DND-41 (cell line): ENCODE data around the gene MYBPC1.

Source experiments
- ATAC-seq: fragments of 200-7000 bp; cut with Tn5 transposase; 3 replicates; pipeline ENCODE4 v1.9.1; 2021; ENCODE audit warnings: low read depth; ENCODE audit not compliant: insufficient read depth
- DNase-seq: peaks from one replicate; pipeline ENCODE4 v3.0.0-alpha.2; 2020
- H2AFZ ChIP-seq: 2 replicates; pipeline ENCODE4 v1.6.0; 2012; ENCODE audit warnings: low read depth, low read length
- H3K27ac ChIP-seq: 2 replicates; pipeline ENCODE4 v1.5.1; 2012; ENCODE audit warnings: low read length, inconsistent platforms
- H3K27me3 ChIP-seq: fragments of 200-600 bp; sonication (generic); 2 replicates; pipeline ENCODE4 v1.6.0; 2012; ENCODE audit warnings: low read length, mild to moderate bottlenecking, inconsistent platforms; ENCODE audit not compliant: insufficient read depth, poor library complexity
- H3K36me3 ChIP-seq: 2 replicates; pipeline ENCODE4 v1.5.1; 2012; ENCODE audit warnings: low read length, inconsistent platforms; ENCODE audit not compliant: insufficient read depth
- H3K4me1 ChIP-seq: 2 replicates; pipeline ENCODE4 v1.5.1; 2012; ENCODE audit warnings: mild to moderate bottlenecking, low read length; ENCODE audit not compliant: insufficient read depth
- H3K4me2 ChIP-seq: 2 replicates; pipeline ENCODE4 v1.6.0; 2012; ENCODE audit warnings: mild to moderate bottlenecking, moderate library complexity, low read length, inconsistent platforms; ENCODE audit not compliant: insufficient read depth
- H3K4me3 ChIP-seq, 2 experiments: fragments of 200-600 bp in 1 of 2; shearing (Covaris generic) in 1 of 2; 2 replicates each; pipeline ENCODE4 v1.5.1; 2012 to 2016; ENCODE audit warnings: inconsistent platforms in 2 of 2, low read length in 2 of 2, mild to moderate bottlenecking in 2 of 2, low read depth in 1 of 2, moderate library complexity in 1 of 2
- H3K79me2 ChIP-seq: 2 replicates; pipeline ENCODE4 v1.6.0; 2012; ENCODE audit warnings: low read length, inconsistent platforms; ENCODE audit not compliant: insufficient read depth
- H3K9ac ChIP-seq: 2 replicates; pipeline ENCODE4 v1.6.0; 2012; ENCODE audit warnings: low read depth, mild to moderate bottlenecking, inconsistent platforms, low read length, moderate library complexity
- H3K9me3 ChIP-seq: 2 replicates; pipeline ENCODE4 v1.5.1; 2012; ENCODE audit warnings: low read length, moderate library complexity, mild to moderate bottlenecking, inconsistent platforms; ENCODE audit not compliant: insufficient read depth, severe bottlenecking
- H4K20me1 ChIP-seq: 2 replicates; pipeline ENCODE4 v1.6.0; 2012; ENCODE audit warnings: low read length; ENCODE audit not compliant: insufficient read depth
- EZH2 ChIP-seq: IDR thresholded peaks from 3 replicates; pipeline ENCODE4 v1.6.1; 2012; ENCODE audit warnings: borderline replicate concordance, low read depth, mild to moderate bottlenecking, moderate library complexity, low read length, inconsistent platforms; ENCODE audit not compliant: severe bottlenecking
- TF ChIP-seq, protein P1 (sequence below): IDR thresholded peaks from 2 replicates; pipeline ENCODE4 v1.5.1; 2012; ENCODE audit warnings: borderline replicate concordance, low read length, moderate library complexity, mild to moderate bottlenecking; ENCODE audit not compliant: poor library complexity, severe bottlenecking; ENCODE audit errors: extremely low read depth

Gene MYBPC1

DNA sequence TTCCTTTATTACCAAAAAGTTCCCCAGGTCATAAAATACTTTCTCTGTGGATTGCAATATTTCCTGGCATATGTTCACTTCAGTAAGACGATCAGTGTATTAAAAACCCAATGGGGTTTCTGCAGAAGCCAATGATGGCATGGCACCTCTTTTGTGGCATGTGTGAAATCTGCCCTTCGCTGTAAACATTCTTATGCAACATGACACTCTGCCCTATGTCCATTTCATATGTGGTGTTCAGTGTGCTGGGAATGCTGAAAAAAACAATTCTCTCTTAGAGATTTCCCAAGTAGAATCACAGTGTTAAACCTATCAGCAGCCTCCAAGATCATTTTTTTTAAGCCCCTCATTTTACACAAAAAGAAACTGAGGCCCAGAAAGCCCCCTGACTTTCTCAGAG lies 2.3 kb upstream of the MYBPC1 start:
- no peaks in the 10 kb centered on the region for H3K27me3 ChIP-seq
- no peak for DNase-seq
- no peaks in the 10 kb centered on the region for H4K20me1 ChIP-seq
- ATAC-seq: no peak
- TF ChIP-seq, protein P1, sequence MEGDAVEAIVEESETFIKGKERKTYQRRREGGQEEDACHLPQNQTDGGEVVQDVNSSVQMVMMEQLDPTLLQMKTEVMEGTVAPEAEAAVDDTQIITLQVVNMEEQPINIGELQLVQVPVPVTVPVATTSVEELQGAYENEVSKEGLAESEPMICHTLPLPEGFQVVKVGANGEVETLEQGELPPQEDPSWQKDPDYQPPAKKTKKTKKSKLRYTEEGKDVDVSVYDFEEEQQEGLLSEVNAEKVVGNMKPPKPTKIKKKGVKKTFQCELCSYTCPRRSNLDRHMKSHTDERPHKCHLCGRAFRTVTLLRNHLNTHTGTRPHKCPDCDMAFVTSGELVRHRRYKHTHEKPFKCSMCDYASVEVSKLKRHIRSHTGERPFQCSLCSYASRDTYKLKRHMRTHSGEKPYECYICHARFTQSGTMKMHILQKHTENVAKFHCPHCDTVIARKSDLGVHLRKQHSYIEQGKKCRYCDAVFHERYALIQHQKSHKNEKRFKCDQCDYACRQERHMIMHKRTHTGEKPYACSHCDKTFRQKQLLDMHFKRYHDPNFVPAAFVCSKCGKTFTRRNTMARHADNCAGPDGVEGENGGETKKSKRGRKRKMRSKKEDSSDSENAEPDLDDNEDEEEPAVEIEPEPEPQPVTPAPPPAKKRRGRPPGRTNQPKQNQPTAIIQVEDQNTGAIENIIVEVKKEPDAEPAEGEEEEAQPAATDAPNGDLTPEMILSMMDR: no peak
- no peak for TF ChIP-seq EZH2
- no peak overlapping the region for H3K9ac ChIP-seq
- H3K27ac ChIP-seq: no peak overlapping the region
- H3K4me3 ChIP-seq: no peak overlapping the region
- no peaks in the 10 kb centered on the region for H3K9me3 ChIP-seq
- no peaks in the 10 kb centered on the region for H3K4me1 ChIP-seq
- no peaks in the 10 kb centered on the region for H3K36me3 ChIP-seq
- H3K4me2 ChIP-seq: no peak overlapping the region
- no peaks in the 10 kb centered on the region for H3K79me2 ChIP-seq
- H2AFZ ChIP-seq: no peak overlapping the region

DNA sequence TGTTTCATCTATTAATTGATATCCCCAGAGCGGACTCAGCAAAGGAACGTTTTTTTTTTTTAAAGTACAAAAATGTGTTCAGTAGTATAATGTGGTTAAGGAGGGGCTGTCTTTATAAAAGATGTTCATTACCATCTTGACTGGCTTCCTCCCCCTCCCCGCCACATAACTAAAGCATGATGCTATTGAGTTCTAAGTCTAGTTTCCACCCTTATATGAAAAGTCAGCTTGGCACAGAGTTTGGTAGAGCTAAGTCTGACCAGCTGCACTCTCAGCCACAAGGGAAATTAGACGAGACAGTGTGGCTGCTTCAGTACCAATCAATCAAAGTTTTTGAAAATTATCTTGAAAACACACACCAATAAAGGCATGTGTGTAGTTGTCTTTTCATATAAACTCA lies 1.9 kb upstream of the MYBPC1 start:
- DNase-seq (no peak), ATAC-seq (no peak)
- Histone ChIP-seq H3K4me1 (no peaks in the 10 kb centered on the region), H3K79me2 (no peaks in the 10 kb centered on the region), H3K4me2 (no peak overlapping the region), H3K27ac (no peak overlapping the region), H3K36me3 (no peaks in the 10 kb centered on the region), H4K20me1 (no peaks in the 10 kb centered on the region), H3K4me3 (no peak overlapping the region), H3K27me3 (no peaks in the 10 kb centered on the region), H3K9ac (no peak overlapping the region), H3K9me3 (no peaks in the 10 kb centered on the region), H2AFZ (no peak overlapping the region)
- TF ChIP-seq, protein P1: no peak
- no peak for TF ChIP-seq EZH2

DNA sequence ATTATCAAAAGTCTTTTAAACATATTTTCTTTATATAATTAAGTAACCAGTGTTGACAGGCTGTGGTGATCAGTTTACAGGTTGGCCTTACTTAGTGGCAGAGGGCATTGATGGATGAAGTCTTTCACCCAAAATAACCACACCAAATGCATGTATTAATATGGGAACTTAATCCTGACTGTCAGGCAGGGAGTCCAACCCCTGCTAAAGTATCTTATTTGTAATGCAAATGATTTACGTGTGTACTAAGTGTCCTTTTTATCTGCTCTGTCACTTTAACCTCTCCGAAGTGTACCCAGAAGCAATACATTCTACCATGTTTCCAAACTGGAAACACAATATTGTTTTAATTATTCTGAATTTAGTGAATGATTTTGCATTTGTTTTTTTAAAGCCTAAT lies 1.4 kb downstream of the MYBPC1 start:
- no peaks in the 10 kb centered on the region for H3K9me3 ChIP-seq
- no peak for TF ChIP-seq EZH2
- TF ChIP-seq, protein P1: no peak

DNA sequence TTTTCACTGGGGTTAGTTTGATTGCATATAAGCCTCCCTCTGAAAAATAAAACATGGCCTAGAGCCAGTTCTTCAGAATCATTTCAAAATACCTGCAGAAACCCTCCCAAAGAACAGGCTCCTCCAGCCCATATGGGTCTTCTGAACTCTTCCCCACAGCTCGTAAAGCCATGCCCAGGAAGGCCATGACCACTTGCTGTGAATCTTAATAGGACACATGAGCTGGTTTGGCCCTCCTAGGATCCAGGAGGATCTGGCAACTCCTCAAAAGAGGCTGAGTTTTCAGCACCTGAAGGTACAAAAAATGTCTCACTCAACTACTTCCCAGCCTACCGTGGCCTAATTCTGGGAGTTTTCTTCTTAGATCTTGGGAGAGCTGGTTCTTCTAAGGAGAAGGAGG lies 2.4 kb downstream of the MYBPC1 start:
- H3K4me1 ChIP-seq: no peaks in the 10 kb centered on the region
- no peaks in the 10 kb centered on the region for H3K36me3 ChIP-seq
- peaks cover 3% of the 10 kb centered on the region for H3K27me3 ChIP-seq
- no peaks in the 10 kb centered on the region for H3K9me3 ChIP-seq
- H2AFZ ChIP-seq: no peak overlapping the region
- no peak for ATAC-seq
- DNase-seq: no peak
- TF ChIP-seq EZH2: no peak
- TF ChIP-seq, protein P1: no peak
- no peaks in the 10 kb centered on the region for H3K79me2 ChIP-seq
- no peak overlapping the region for H3K4me3 ChIP-seq
- no peak overlapping the region for H3K9ac ChIP-seq
- no peaks in the 10 kb centered on the region for H4K20me1 ChIP-seq
- H3K4me2 ChIP-seq: no peak overlapping the region
- no peak overlapping the region for H3K27ac ChIP-seq

More for the DNA sequence above, 1.4 kb downstream of the MYBPC1 start:
- no peak overlapping the region for H3K27ac ChIP-seq
- ATAC-seq: no peak
- no peak overlapping the region for H3K4me3 ChIP-seq
- H3K27me3 ChIP-seq: peaks cover 3% of the 10 kb centered on the region
- H3K9ac ChIP-seq: no peak overlapping the region
- no peaks in the 10 kb centered on the region for H3K36me3 ChIP-seq
- DNase-seq: no peak
- no peaks in the 10 kb centered on the region for H4K20me1 ChIP-seq
- H3K4me1 ChIP-seq: no peaks in the 10 kb centered on the region
- H2AFZ ChIP-seq: no peak overlapping the region
- H3K4me2 ChIP-seq: no peak overlapping the region
- no peaks in the 10 kb centered on the region for H3K79me2 ChIP-seq
